SK-N-SH (cell line): ENCODE data around the gene NRDE2. TPM values are rescaled to one million over a fixed set of nuclear protein-coding genes. Genes with fewer than 3 reads are reported as not detected.

Source experiments
- CTCF ChIA-PET: fragments of 300-600, 350-600 bp; formaldehyde crosslinking; extraction: SDS; loops from one replicate; lab custom pipeline; 2021; lab: Yijun Ruan, JAX
- POLR2A ChIA-PET: fragments of 350-600 bp; sonication (Branson Sonifier 250); formaldehyde crosslinking; extraction: SDS; loops from one replicate; lab custom pipeline; 2020; ENCODE audit warnings: antibody characterized with exemption, inconsistent platforms; lab: Yijun Ruan, JAX
- DNase-seq: peaks from one replicate; pipeline ENCODE4 v3.0.0; 2012
- H2AFZ ChIP-seq: fragments of 200-600 bp; sonication (generic); 2 replicates; pipeline ENCODE4 v1.8.1; 2016; ENCODE audit warnings: antibody characterized with exemption, mild to moderate bottlenecking, low read depth
- H3F3A ChIP-seq: fragments of 200-600 bp; sonication (generic); replicated peaks from 2 replicates; pipeline ENCODE3; 2016; ENCODE audit warnings: antibody characterized with exemption, mild to moderate bottlenecking; ENCODE audit not compliant: insufficient read depth
- H3K27ac ChIP-seq, 2 experiments: fragments of 200-500 bp in 1 of 2; fragments of 200-600 bp in 1 of 2; sonication (Bioruptor generic) in 1 of 2; sonication (generic), shearing (Covaris generic) in 1 of 2; 2 replicates each; pipeline versions ENCODE4 v1.5.1 to v1.6.1; 2014 to 2016; ENCODE audit warnings: low read depth in 2 of 2, inconsistent platforms in 1 of 2, low read length in 1 of 2, mild to moderate bottlenecking in 1 of 2, mixed read lengths in 1 of 2
- H3K27me3 ChIP-seq: fragments of 200-600 bp; sonication (generic), shearing (Covaris generic); 2 replicates; pipeline ENCODE4 v1.6.1; 2016; ENCODE audit warnings: mixed run types; ENCODE audit not compliant: insufficient read depth
- H3K36me3 ChIP-seq, 2 experiments: fragments of 200-500 bp in 1 of 2; fragments of 200-600 bp in 1 of 2; sonication (Bioruptor generic) in 1 of 2; sonication (generic) in 1 of 2; replicated peaks in 1 of 2; 2 replicates each; pipeline versions ENCODE3 to v1.5.1; 2014 to 2016; ENCODE audit warnings: low read length in 1 of 2, mild to moderate bottlenecking in 1 of 2; ENCODE audit not compliant: insufficient read depth in 2 of 2, control insufficient read depth in 1 of 2
- H3K4me1 ChIP-seq, 2 experiments: fragments of 200-500 bp in 1 of 2; fragments of 200-600 bp in 1 of 2; sonication (Bioruptor generic) in 1 of 2; sonication (generic), shearing (Covaris generic) in 1 of 2; 2 replicates each; pipeline versions ENCODE4 v1.5.1 to v1.6.1; 2014 to 2016; ENCODE audit warnings: low read depth in 1 of 2, low read length in 1 of 2, mixed run types in 1 of 2; ENCODE audit not compliant: insufficient read depth in 2 of 2, control insufficient read depth in 1 of 2
- H3K4me2 ChIP-seq: fragments of 200-600 bp; sonication (generic), shearing (Covaris generic); 2 replicates; pipeline ENCODE4 v1.6.1; 2017; ENCODE audit warnings: mixed run types
- H3K4me3 ChIP-seq, 2 experiments: fragments of 200-500 bp in 1 of 2; fragments of 200-600 bp in 1 of 2; sonication (Bioruptor generic) in 1 of 2; sonication (generic), shearing (Covaris generic) in 1 of 2; 2 replicates each; pipeline versions ENCODE4 v1.5.1 to v1.8.1; 2014 to 2016; ENCODE audit warnings: low read depth in 2 of 2, inconsistent platforms in 1 of 2, low read length in 1 of 2, mild to moderate bottlenecking in 1 of 2, mixed read lengths in 1 of 2, moderate library complexity in 1 of 2
- H3K79me2 ChIP-seq: fragments of 200-600 bp; sonication (generic); 2 replicates; pipeline ENCODE4 v1.8.1; 2017; ENCODE audit warnings: mild to moderate bottlenecking; ENCODE audit not compliant: insufficient read depth
- H3K9ac ChIP-seq: fragments of 200-600 bp; sonication (generic); 2 replicates; pipeline ENCODE4 v1.6.1; 2017; ENCODE audit warnings: mixed run types
- H3K9me2 ChIP-seq: fragments of 200-600 bp; sonication (generic); 2 replicates; pipeline ENCODE4 v1.6.1; 2017; ENCODE audit warnings: mixed run types
- H3K9me3 ChIP-seq: fragments of 200-600 bp; sonication (generic); 2 replicates; pipeline ENCODE4 v1.6.1; 2017; ENCODE audit warnings: mixed run types, mild to moderate bottlenecking, moderate library complexity
- H4K20me1 ChIP-seq: fragments of 200-600 bp; sonication (generic); 2 replicates; pipeline ENCODE4 v1.6.1; 2017; ENCODE audit warnings: mild to moderate bottlenecking, mixed run types; ENCODE audit not compliant: insufficient read depth
- EP300 ChIP-seq, 2 experiments: IDR thresholded peaks; 2 replicates each; pipeline versions ENCODE4 v1.4.0 to v1.6.1; 2012; ENCODE audit warnings: borderline replicate concordance in 1 of 2, low read depth in 1 of 2, low read length in 1 of 2
- FOSL2 ChIP-seq: IDR thresholded peaks from 2 replicates; pipeline ENCODE4 v1.4.0; 2012; ENCODE audit warnings: low read depth, mild to moderate bottlenecking, moderate library complexity, borderline replicate concordance
- FOXM1 ChIP-seq: IDR thresholded peaks from 2 replicates; pipeline ENCODE4 v1.4.0; 2012; ENCODE audit warnings: low read depth, mild to moderate bottlenecking
- MEF2A ChIP-seq: IDR thresholded peaks from 2 replicates; pipeline ENCODE4 v1.4.0; 2012; ENCODE audit warnings: low read depth, borderline replicate concordance
- MXI1 ChIP-seq: IDR thresholded peaks from 2 replicates; pipeline ENCODE4 v1.6.1; 2012; ENCODE audit warnings: mild to moderate bottlenecking, low read depth, low read length, improper control_type of control experiment
- PBX3 ChIP-seq: IDR thresholded peaks from 2 replicates; pipeline ENCODE4; 2012
- RAD21 ChIP-seq: IDR thresholded peaks from 2 replicates; pipeline ENCODE4 v1.6.1; 2012; ENCODE audit warnings: mild to moderate bottlenecking, low read length
- RCOR1 ChIP-seq: fragments of 150-350 bp; IDR thresholded peaks from 2 replicates; pipeline ENCODE4 v1.6.1; 2017; ENCODE audit warnings: antibody characterized with exemption, low read length
- REST ChIP-seq: IDR thresholded peaks from 2 replicates; pipeline ENCODE4 v1.6.1; 2012; ENCODE audit warnings: mild to moderate bottlenecking, low read depth, low read length, moderate library complexity
- RFX5 ChIP-seq: IDR thresholded peaks from 2 replicates; pipeline ENCODE4 v1.6.1; 2012; ENCODE audit warnings: mild to moderate bottlenecking, improper control_type of control experiment, low read length
- RXRA ChIP-seq: IDR thresholded peaks from 2 replicates; pipeline ENCODE4 v1.4.0; 2012; ENCODE audit warnings: low read depth, mild to moderate bottlenecking, borderline replicate concordance
- SIN3A ChIP-seq: IDR thresholded peaks from 2 replicates; pipeline ENCODE4 v1.6.1; 2012; ENCODE audit warnings: low read depth, mild to moderate bottlenecking, low read length, moderate library complexity, borderline replicate concordance
- TAF1 ChIP-seq: IDR thresholded peaks from 2 replicates; pipeline ENCODE4 v1.6.1; 2012; ENCODE audit warnings: low read depth, mild to moderate bottlenecking, low read length, moderate library complexity, borderline replicate concordance
- TCF12 ChIP-seq: IDR thresholded peaks from 2 replicates; pipeline ENCODE4 v1.4.0; 2012
- WGBS: methylation state at CpG from one replicate; pipeline ENCODE4 v1.1.6; 2017; ENCODE audit warnings: low lambda C conversion rate; 5-methylcytosine and 5-hydroxymethylcytosine counted together
- polyA plus RNA-seq, 3 experiments: library from polyadenylated mRNA; depleted of rRNA; stranded (reverse); fragments of >200 nt; gene quantifications; 2 replicates each; pipeline ENCODE4 v1.2.3, GENCODE V29; 2012

Gene NRDE2
- polyA plus RNA-seq, 1 of the 3 experiments (the other 2 are of a cell fraction) = 11.3 TPM

GRCh38 chr14:90287791-90288190 is 44.0 kb downstream of the NRDE2 start:
- Histone ChIP-seq H4K20me1 (no peaks in the 10 kb centered on the region), H3K27ac (no peak overlapping the region)
- TF ChIP-seq RAD21 (no peak), REST (no peak), RCOR1 (no peak), FOSL2 (no peak), TAF1 (no peak), MXI1 (no peak), MEF2A (no peak), RFX5 (no peak), SIN3A (no peak), EP300 (IDR thresholded peaks at IDR 0.05; ENCODE audit: borderline replicate concordance in 1 of 2, low read depth in 1 of 2, low read length in 1 of 2) (no peak)
- TF ChIP-seq, all 33 proteins: peak for 0
- POLR2A ChIA-PET = no interaction called here
- H3K4me1 ChIP-seq = peaks cover 0 to 9% of the 10 kb centered on the region in 2 experiments; a peak in 1 of 4 replicates
- H3K36me3 ChIP-seq = peaks cover 39 to 50% of the 10 kb centered on the region in 2 experiments
- WGBS = 94% methylated on average over 10 of the region's 14 CpGs
- CTCF ChIA-PET = interaction anchor here (3.9 kb wide), 1 partner anchor 13 kb away, joined by 12 read pairs; no protein-coding TSS in a partner anchor
- H2AFZ ChIP-seq = no peak overlapping the region
- no peaks in the 10 kb centered on the region for H3K27me3 ChIP-seq
- no peaks in the 10 kb centered on the region for H3K9me2 ChIP-seq
- H3F3A ChIP-seq = no peaks in the 10 kb centered on the region
- H3K4me3 ChIP-seq = no peak overlapping the region
- DNase-seq = no peak
- H3K79me2 ChIP-seq = no peaks in the 10 kb centered on the region
- no peaks in the 10 kb centered on the region for H3K9me3 ChIP-seq
- no peak overlapping the region for H3K9ac ChIP-seq
- no peak overlapping the region for H3K4me2 ChIP-seq

- H4K20me1 ChIP-seq = no peaks in the 10 kb centered on the region
- peak overlapping the region; percentile 60 for H3K4me2 ChIP-seq
- ChIA-PET CTCF (interaction anchor here (1.3 kb wide), 1 partner anchor 9 kb away, joined by 3 read pairs; no protein-coding TSS in a partner anchor), POLR2A (no interaction called here)
- H3K4me3 ChIP-seq = 0 out of 4 replicates have a peak overlapping the region, but pooled peaks of 1 of the 2 experiments have one; percentile 7
- no peak for DNase-seq
- H3F3A ChIP-seq = peaks cover 9% of the 10 kb centered on the region
- H3K79me2 ChIP-seq = no peaks in the 10 kb centered on the region
- peaks cover 11 to 17% of the 10 kb centered on the region in 2 experiments for H3K36me3 ChIP-seq
- H3K9me2 ChIP-seq = no peaks in the 10 kb centered on the region
- TF ChIP-seq FOXM1 (no peak), RFX5 (no peak), RCOR1 (no peak), PBX3 (no peak; the same call in 1 of the 2 replicates), TCF12 (0 out of 2 replicates have a peak, but pooled peaks have one; percentile 14), RXRA (no peak)
- H3K4me1 ChIP-seq = peaks cover 0 to 11% of the 10 kb centered on the region in 2 experiments; a peak in 1 of 4 replicates
- peak overlapping the region in 1 of 2 experiments; percentile 60; a peak in 2 of 4 replicates for H3K27ac ChIP-seq
- H3K9me3 ChIP-seq = no peaks in the 10 kb centered on the region
- no peaks in the 10 kb centered on the region for H3K27me3 ChIP-seq
- no peak overlapping the region for H3K9ac ChIP-seq
- no peak overlapping the region for H2AFZ ChIP-seq
Measured at GRCh38 chr14:90281756-90282155, 50.0 kb downstream of the NRDE2 start.
